Measurements from ENCODE around the gene PYGB.

PYGB gene

DNA sequence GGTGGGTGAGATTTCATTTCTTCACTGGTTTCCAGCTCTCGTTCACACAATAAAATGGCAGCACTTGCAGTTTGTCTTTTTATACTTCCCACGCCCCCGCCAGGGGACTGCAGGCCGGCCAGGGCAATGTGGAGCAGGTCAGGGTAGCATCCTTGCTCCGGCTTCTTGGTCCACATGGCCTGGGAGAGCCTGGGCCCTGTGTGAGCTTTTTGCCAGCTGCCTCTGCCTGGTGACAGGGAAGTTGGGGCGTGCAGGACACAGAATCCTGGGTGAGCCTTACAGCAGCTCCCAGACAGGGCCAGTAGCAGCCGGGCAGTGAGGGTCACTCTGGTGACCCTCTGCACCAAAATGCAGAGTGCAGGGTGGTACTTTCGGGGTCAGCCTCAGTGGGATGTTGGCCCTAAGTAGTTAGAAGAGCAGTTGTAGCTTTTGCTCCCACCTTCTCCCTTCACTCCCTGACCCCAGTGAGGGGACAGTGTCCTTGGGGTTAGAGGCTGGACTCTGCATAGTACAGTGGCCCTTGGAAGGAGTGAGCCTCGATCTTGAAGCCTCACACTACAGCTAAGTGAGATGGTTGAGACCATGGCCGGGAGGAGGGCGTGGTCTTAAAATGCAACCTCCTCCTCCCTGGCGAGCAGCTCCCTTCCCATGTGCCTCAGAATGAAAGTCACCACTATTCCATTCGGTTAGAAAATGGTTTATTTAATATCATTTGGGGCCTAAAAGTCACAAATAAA is 23.8 kb downstream of the PYGB start:
- FAIRE-seq, result no peak

GRCh38 chr20:25272223-25273000 is 24.5 kb downstream of the PYGB start:
- FAIRE-seq, result no peak

DNA sequence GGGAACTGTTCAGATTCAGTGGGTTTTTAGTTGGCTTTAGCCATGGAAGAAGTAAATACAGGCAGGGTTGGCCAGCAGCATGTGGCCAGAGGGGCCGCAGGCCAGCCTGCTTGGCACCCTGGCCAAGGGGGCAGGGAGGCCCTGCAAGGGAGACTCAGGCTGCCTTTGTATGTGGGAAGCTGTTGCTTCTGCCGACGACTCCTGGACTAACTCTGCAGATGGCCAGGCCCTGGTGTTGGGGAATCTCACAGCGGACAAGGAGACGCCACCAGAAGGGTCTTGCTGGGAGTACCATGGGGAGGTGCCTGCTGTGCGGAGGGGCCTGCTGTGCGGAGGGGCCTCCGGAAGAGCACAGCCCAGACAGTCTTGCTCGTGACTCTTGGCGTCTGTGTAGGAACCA is 25.2 kb downstream of the PYGB start:
- no peak for FAIRE-seq

DNA sequence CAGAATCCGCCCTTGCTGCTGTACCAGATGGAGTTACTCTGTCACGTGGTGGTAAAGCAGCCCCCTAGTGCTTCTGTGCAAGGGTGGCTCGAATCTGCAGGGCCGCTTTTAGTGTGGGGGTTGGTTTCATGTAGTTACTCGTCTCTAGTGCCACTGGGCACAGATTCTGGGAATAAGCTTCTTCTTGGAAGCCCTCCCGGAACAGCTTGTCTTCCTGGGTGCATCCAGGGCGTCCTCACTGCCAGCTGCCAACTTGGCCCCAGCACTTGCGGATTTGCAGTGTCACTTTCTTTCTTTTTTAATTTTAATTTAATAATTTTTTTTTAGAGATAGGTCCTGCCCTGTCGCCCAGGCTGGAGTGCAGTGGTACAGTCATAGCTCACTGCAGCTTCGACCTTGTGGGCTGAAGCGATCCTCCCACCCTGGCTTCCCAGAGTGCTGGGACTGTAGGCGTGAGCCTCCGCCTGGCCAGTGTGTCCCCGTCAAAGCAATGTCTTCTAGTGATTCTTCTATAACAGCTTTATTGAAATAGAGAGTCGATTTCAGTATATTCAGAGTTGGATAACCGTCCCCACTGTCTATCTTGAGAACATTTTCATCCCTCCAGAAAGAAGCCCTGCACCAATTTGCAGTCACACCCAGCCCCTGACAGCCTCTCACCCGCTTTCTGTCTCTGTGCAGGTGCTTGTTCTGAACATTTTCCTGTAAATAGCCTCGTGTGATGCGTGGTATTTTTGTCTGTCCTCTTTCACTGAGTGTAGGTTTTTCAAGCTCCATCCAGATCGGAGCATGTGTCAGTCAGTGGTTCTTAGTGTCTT is 25.9 kb downstream of the PYGB start:
- FAIRE-seq, result no peak

DNA sequence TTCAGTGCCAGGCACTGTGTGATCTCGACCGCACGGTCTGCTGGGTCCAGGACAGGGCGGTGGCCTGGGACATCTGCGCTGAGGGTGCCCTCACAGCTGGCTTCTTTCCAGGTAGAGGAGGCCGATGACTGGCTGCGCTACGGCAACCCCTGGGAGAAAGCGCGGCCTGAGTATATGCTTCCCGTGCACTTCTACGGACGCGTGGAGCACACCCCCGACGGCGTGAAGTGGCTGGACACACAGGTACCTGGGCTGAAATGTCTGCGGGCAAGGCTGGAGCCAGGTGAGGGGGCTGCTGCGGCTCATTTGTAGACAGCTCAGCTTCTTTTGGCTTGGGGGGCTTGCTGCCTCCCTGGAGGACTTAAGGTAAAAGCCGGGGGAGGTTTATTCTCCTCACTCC is 26.6 kb downstream of the PYGB start:
- no peak for FAIRE-seq

GRCh38 chr20:25274891-25275812 is 27.3 kb downstream of the PYGB start:
- no peak for FAIRE-seq

DNA sequence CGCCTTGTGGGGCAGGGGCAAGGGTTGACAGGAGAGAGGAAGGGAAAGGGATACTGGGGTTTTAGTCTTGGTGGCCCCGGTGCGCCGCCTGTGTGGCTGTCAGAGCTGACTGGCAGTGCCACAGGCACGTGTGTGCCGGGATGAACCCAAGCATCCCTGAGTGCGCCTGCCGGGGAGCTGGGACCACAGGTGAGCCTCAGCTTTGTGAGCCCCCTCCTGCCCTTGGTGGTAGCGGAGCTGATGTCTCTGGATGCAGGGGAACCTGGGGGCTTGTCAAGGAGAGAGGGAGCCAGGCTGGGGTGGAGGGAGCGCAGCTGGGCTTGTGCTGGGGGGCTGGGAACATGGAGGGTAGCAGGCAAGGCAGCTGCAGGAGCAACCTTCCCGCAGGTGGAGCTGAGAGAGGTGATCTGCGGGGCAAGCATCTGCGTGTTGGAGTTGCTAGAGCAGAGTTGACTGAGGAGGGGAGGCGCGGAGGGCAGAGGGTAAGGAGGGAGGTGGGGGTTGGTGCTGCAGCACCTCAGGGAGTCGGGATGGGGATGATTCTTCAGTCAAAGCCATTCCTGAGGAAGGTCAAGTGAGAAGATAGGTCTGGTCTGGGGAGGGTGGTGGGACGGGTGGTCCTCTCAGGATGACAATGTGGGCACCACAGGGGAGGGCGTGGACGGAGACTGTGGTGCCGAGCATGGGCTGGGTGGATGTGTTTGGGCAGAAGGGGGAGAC is 28.1 kb downstream of the PYGB start:
- FAIRE-seq, result no peak

- FAIRE-seq, result no peak
Observed at GRCh38 chr20:25276533-25277050, 28.7 kb downstream of the PYGB start.

GRCh38 chr20:25277051-25277801 is 29.3 kb downstream of the PYGB start:
- FAIRE-seq, result no peak

- no peak for FAIRE-seq
Observed at GRCh38 chr20:25277941-25278521, 30.1 kb downstream of the PYGB start.

DNA sequence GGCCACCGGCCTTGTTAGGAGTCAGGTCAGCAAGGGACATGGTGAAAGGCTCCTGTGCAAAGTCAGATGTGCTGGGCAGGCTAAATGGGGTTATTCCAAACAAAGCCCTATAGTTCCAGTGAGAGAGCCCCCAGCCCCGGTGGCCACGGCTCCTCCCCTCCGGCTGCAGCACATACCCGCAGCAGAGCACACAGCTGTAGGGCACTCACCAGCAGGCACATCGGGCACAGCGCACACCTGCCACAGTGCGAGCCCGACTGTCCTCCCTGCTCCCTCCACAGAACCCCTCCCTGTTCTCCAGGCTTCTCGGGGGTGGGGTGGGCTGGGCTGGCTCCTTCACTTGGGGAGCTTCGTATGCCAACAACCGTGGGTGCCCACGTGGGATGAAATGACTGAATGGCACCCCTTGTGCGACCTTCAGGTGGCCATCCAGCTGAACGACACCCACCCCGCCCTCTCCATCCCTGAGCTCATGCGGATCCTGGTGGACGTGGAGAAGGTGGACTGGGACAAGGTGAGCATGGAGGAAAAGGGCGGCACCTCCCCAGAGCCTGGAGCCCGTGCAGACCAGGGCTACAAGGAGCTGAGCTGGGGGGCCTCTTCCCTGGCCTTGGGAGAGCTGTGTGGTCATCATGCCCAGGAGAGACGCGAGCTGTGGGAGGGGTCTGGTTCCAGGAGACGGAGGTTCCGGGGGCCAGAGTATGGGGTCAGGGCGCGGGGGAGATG is 30.9 kb downstream of the PYGB start:
- no peak for FAIRE-seq

DNA sequence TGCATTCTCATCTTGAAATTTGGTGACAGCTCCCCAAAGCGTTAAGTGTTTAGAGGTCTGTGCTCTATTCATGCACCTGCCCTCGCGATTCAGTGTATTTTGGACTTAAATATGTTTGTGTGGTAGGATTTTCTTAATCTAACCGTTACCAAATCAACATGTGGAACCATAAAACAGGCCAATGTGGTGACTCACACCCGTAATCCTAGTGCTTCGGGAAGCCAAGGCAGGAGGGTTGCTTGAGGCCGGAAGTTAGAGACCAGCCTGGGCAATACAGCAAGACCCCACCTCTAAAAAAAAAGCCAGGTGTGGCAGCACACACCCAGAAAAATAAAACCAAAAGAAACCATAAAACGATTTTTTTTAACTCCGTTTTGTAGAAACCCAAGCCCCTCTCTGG is 31.5 kb downstream of the PYGB start:
- no peak for FAIRE-seq

- no peak for FAIRE-seq
Observed at GRCh38 chr20:25280051-25280573, 32.2 kb downstream of the PYGB start.

DNA sequence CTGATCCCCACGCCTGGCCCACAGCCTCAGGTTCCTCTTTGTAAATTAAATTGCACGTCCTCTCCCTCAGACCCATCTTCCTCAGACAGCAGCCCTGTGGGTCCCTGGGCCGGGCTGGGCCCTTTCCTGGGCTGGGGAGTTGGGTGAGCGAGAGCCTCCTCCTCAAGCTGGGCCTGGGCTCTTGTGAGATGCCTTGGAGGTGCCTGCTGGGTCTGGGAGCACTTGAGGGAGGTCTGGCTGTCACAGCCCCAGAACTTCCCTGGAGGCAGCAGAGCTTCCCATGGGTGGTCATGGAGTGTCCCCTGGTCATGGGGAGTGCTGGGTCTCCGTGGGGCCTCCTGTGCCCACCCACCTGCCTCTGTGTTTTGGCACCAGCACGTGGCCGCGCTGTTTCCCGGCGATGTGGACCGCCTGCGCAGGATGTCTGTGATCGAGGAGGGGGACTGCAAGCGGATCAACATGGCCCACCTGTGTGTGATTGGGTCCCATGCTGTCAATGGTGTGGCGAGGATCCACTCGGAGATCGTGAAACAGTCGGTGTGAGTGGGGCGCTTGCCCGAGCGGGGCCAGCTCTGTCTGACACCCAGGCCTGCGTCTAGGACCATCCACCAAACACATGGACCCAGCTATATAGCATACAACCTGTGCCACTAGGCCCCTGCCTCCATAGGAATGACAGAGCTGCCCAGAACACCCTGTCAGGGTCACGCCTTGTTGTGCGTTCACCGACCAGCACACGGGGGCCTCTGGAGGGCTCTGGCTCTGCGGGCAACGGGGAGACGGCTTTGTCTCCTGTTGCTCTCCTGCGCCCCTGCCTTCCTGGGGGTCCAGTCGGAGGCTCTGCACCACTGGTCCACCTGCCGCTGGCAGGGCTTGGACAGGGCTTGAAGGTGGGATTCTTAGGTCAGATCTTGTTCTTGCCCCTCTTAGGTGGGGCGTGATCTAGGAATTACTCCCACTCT is 33.0 kb downstream of the PYGB start:
- no peak for FAIRE-seq

DNA sequence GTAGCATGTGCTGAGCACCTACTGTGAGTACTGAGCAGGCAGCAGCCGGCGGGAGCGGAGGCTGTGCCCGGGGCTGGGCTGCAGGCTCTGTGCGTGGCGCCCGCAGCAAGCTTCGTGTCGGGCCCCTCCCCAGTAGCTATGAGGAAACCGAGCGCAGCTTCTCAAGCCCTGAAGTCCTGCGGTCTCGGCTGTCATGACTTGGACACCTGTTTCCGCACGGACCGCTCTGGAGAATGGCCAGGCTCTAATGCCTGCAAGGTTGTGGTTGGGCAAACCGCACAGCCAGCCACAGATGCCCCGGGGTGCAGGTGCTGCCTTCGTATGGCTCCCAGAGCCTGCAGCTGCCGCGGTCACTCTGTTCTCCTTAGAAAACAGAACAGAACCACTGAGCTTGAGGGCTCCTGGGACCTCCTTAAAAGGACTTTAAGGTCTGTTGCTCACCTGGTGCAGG is 33.7 kb downstream of the PYGB start:
- no peak for FAIRE-seq

- FAIRE-seq, result no peak
Observed at GRCh38 chr20:25282034-25282781, 34.3 kb downstream of the PYGB start.

DNA sequence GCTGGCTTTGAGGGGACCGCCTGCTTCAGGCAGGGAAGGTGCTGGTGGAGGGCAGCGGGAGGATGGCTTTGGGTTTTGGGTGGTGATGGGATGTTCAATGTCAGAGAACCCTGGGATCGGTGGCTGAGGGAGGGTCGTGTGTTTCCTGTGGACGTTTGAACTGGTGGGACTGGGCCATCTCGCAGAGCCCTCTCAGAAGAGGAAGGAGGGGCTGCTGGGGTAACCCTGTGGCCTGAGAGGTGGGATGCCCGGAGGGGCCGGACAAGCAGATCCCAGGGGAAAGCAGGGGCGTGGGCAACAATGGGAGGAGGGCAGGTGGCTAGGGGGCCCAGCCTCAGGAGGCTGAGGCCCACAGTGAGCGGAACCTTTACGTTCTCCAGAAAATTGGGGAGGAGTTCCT is 34.9 kb downstream of the PYGB start:
- no peak for FAIRE-seq
